Right atrium auricular region (tissue), 2 donors: Measurements from ENCODE around the gene ADAMTS14. TPM values are rescaled to one million over a fixed set of nuclear protein-coding genes. Genes with fewer than 3 reads are reported as not detected.

Experiments used
- DNase-seq: peaks from one replicate; pipeline ENCODE4 v3.0.0-alpha.2; 2019; ENCODE audit warnings: low spot score
- H3K27ac ChIP-seq, 2 donors: fragments of 200-600 bp; sonication (generic); 1 replicate in 1 of 2; 2 replicates in 1 of 2; pipeline ENCODE4 v1.5.1; 2016 to 2019
- H3K27me3 ChIP-seq, 2 donors: fragments of 200-600 bp; sonication (generic); one replicate each; pipeline versions ENCODE4 v1.5.1 to v1.6.0; 2017 to 2019
- H3K36me3 ChIP-seq: fragments of 200-600 bp; sonication (generic); one replicate; pipeline ENCODE4 v1.5.1; 2016
- H3K4me1 ChIP-seq, 2 donors: fragments of 200-600 bp; sonication (generic); one replicate each; pipeline versions ENCODE4 v1.5.1 to v1.6.0; 2017 to 2019
- H3K4me3 ChIP-seq, 2 donors: fragments of 200-600 bp; sonication (generic); 1 replicate in 1 of 2; 2 replicates in 1 of 2; pipeline ENCODE4 v1.5.1; 2017 to 2019; ENCODE audit warnings: mild to moderate bottlenecking in 1 of 2, moderate library complexity in 1 of 2
- H3K9me3 ChIP-seq, 2 donors: fragments of 200-600 bp; sonication (generic); one replicate each; pipeline ENCODE4 v1.5.1; 2019
- CTCF ChIP-seq, 2 donors: fragments of 200-600 bp; sonication (generic); IDR thresholded peaks; one replicate each; pipeline ENCODE4 v1.5.1; 2019; ENCODE audit warnings: antibody characterized with exemption in 2 of 2
- total RNA-seq, 2 donors: library from RNA; depleted of rRNA; stranded (reverse); fragments of >200 nt; gene quantifications; one replicate each; pipeline ENCODE4 v1.1.0, GENCODE V29; 2016

The ADAMTS14 gene
- total RNA-seq, 2 donors from 2014 or later = not detected

DNA sequence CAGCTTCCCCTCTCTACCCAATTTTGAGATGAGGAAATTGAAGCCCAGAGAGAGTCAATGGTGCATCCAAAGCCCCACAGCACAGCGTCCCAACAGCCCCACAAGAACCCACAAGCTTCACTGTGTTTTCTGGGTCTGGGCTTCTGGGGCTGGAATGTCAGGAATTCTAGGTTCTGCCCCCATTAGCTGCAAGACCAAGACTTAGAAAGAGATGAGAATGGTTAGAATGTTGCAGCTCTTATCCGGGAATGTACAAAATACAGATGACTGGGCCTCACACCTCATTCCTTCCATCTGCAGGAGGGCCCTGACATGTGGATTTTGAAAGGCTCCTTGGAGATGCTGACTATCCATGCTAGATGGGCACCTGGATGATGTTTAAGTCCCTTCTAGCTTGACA lies 137.4 kb downstream of the ADAMTS14 start:
- H3K27ac ChIP-seq = no peak overlapping the region
- H3K27me3 ChIP-seq = no peaks in the 10 kb centered on the region
- H3K4me3 ChIP-seq = no peak overlapping the region
- DNase-seq = no peak
- no peaks in the 10 kb centered on the region for H3K36me3 ChIP-seq
- H3K9me3 ChIP-seq = no peaks in the 10 kb centered on the region
- no peak for TF ChIP-seq CTCF (IDR thresholded peaks at IDR 0.05)
- H3K4me1 ChIP-seq = no peaks in the 10 kb centered on the region

DNA sequence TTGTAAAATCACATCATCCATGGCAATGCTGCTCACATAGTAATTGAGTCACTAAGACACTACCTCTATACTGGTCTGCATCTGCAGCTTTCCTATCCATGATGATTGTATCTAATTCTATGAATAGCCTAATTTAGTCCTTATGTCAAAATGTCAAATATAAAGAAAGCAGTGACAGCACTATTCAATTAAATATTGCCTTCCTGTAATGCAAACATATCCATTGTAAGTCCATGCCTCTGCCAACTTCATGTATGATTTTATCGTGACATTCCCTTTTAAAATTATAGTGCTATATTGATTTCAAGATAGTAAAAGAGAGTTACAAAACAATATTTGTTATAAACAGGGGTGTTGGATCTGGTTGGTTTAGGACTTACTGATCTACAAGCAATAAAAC lies 138.7 kb downstream of the ADAMTS14 start:
- TF ChIP-seq CTCF (IDR thresholded peaks at IDR 0.05) = no peak
- DNase-seq = no peak
- Histone ChIP-seq H3K4me3 (no peak overlapping the region), H3K36me3 (no peaks in the 10 kb centered on the region), H3K27me3 (no peaks in the 10 kb centered on the region), H3K9me3 (no peaks in the 10 kb centered on the region), H3K4me1 (peaks cover 0 to 7% of the 10 kb centered on the region in 2 donors), H3K27ac (no peak overlapping the region)

DNA sequence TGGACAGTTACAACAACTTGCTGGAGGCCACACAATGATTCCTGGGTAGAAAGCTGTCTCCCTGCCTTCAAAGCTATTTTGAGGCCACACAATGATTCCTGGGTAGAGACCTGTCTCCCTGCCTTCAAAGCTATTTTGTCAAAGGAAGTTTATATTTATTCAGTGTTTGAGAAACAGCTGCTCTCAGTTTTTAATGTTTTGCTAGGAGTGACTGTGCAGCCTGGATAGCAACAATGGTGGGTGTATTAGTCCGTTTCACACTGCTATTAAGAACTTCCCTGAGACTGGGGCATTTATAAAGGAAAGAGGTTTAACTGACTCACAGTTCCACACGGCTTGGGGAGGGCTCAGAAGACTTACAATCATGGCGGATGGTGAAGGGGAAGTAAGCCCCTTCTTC lies 139.6 kb downstream of the ADAMTS14 start:
- no peaks in the 10 kb centered on the region for H3K27me3 ChIP-seq
- no peaks in the 10 kb centered on the region for H3K9me3 ChIP-seq
- H3K36me3 ChIP-seq = no peaks in the 10 kb centered on the region
- no peak for TF ChIP-seq CTCF (IDR thresholded peaks at IDR 0.05)
- H3K4me3 ChIP-seq = no peak overlapping the region
- peaks cover 0 to 13% of the 10 kb centered on the region in 2 donors for H3K4me1 ChIP-seq
- no peak overlapping the region for H3K27ac ChIP-seq
- no peak for DNase-seq

Other genes starting within 250 kb of the ADAMTS14 start
- gene NODAL, start 230.8 kb upstream of the ADAMTS14 start, total RNA-seq = not detected
- gene PALD1, start 193.7 kb upstream of the ADAMTS14 start, total RNA-seq = 1 to 10 TPM; 4.9 to 8.5 TPM
- gene PRF1, start 69.8 kb upstream of the ADAMTS14 start, total RNA-seq = 1 to 10 TPM; 1.1 to 1.4 TPM
- gene TBATA, start 112.9 kb downstream of the ADAMTS14 start, total RNA-seq = not detected
- 1 to 10 TPM; 8.9 to 9.7 TPM for gene SGPL1, start 143.4 kb downstream of the ADAMTS14 start, total RNA-seq
- gene PCBD1, start 216.1 kb downstream of the ADAMTS14 start, total RNA-seq = 10 to 100 TPM; 79.4 to 98.6 TPM